Loucy (cell line): ENCODE results near the gene MS4A15.

Experiments
- H2AFZ ChIP-seq: fragments of 200-600 bp; sonication (generic); 2 replicates; pipeline ENCODE4 v1.6.0; 2016; ENCODE audit warnings: antibody characterized with exemption, mild to moderate bottlenecking, low read length, moderate library complexity
- H3F3A ChIP-seq: fragments of 200-600 bp; 2 replicates; pipeline ENCODE4 v1.6.0; 2016; ENCODE audit warnings: antibody characterized with exemption, low read depth, mild to moderate bottlenecking
- H3K27me3 ChIP-seq: fragments of 200-600 bp; sonication (generic); 2 replicates; pipeline ENCODE4 v1.6.1; 2014; ENCODE audit warnings: low read length, mild to moderate bottlenecking; ENCODE audit not compliant: insufficient read depth, poor library complexity, severe bottlenecking
- H3K36me3 ChIP-seq: fragments of 200-600 bp; sonication (generic); 2 replicates; pipeline ENCODE4 v1.6.1; 2016; ENCODE audit warnings: low read length; ENCODE audit not compliant: insufficient read depth
- H3K4me1 ChIP-seq: fragments of 200-600 bp; sonication (generic); 2 replicates; pipeline ENCODE4 v1.5.1; 2014; ENCODE audit warnings: low read length, mild to moderate bottlenecking; ENCODE audit not compliant: insufficient read depth, poor library complexity, severe bottlenecking
- H3K4me2 ChIP-seq: fragments of 200-600 bp; sonication (generic); 2 replicates; pipeline ENCODE4 v1.6.0; 2014; ENCODE audit warnings: antibody characterized with exemption, low read length, low read depth, mild to moderate bottlenecking; ENCODE audit not compliant: poor library complexity, severe bottlenecking
- H3K4me3 ChIP-seq: fragments of 200-600 bp; sonication (generic); 2 replicates; pipeline ENCODE4 v1.5.1; 2014; ENCODE audit warnings: low read length, mild to moderate bottlenecking, mixed read lengths; ENCODE audit not compliant: poor library complexity, severe bottlenecking
- H3K79me2 ChIP-seq: fragments of 200-600 bp; sonication (generic); 2 replicates; pipeline ENCODE4 v1.6.1; 2014; ENCODE audit warnings: low read length; ENCODE audit not compliant: insufficient read depth
- H3K9ac ChIP-seq: fragments of 200-600 bp; sonication (generic); 2 replicates; pipeline ENCODE4 v1.6.0; 2014; ENCODE audit warnings: mild to moderate bottlenecking, low read depth, low read length, moderate library complexity; ENCODE audit not compliant: poor library complexity, severe bottlenecking
- H3K9me2 ChIP-seq: fragments of 200-600 bp; sonication (generic); replicated peaks from 2 replicates; pipeline ENCODE4 v1.6.1; 2016; ENCODE audit warnings: low read depth, low read length, mixed read lengths
- H3K9me3 ChIP-seq: fragments of 200-600 bp; sonication (generic); 2 replicates; pipeline ENCODE4 v1.6.1; 2014; ENCODE audit warnings: mild to moderate bottlenecking, antibody characterized with exemption, low read length, low read depth; ENCODE audit not compliant: insufficient read depth
- H4K20me1 ChIP-seq: fragments of 200-600 bp; sonication (generic); 2 replicates; pipeline ENCODE4 v1.6.0; 2014; ENCODE audit warnings: antibody characterized with exemption, low read length, mild to moderate bottlenecking; ENCODE audit not compliant: insufficient read depth, poor library complexity, severe bottlenecking
- EZH2phosphoT487 ChIP-seq: fragments of 200-600 bp; IDR thresholded peaks from 2 replicates; pipeline ENCODE4 v1.6.1; 2018; ENCODE audit warnings: antibody characterized with exemption, mild to moderate bottlenecking, moderate library complexity, borderline replicate concordance
- TF ChIP-seq, protein P1 (sequence below): fragments of 200-600 bp; sonication (generic); conservative IDR thresholded peaks from 2 replicates; pipeline ENCODE4 v1.5.1; 2014; ENCODE audit warnings: mild to moderate bottlenecking, antibody characterized with exemption, low read length

MS4A15 gene

DNA sequence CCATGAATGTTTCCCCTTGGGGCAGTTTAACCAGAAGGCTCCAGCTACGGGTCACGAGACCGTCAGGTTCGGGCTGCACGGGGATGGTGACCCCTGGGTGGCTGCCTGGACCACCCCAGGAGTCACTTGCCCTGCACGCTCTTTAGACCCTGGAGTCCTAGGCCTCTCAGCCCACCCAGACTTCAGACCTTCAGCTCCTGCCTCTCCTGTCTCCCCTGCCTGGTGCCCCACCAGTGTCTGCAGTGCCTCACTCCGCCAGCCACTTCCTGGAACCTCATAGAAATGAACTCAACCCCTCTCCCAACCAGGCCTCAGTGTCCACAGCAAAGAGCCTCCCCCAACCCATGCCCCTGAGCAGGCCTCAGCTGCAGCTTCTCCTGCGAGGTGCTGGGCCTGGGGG is 16.0 kb downstream of the MS4A15 start:
- no peaks in the 10 kb centered on the region for H4K20me1 ChIP-seq
- H3K36me3 ChIP-seq = no peaks in the 10 kb centered on the region
- no peaks in the 10 kb centered on the region for H3K27me3 ChIP-seq
- H3F3A ChIP-seq = no peaks in the 10 kb centered on the region
- H3K79me2 ChIP-seq = no peaks in the 10 kb centered on the region
- H3K4me2 ChIP-seq = no peak overlapping the region
- peaks cover 5% of the 10 kb centered on the region for H3K4me1 ChIP-seq
- H2AFZ ChIP-seq = no peak overlapping the region
- TF ChIP-seq, protein P1, sequence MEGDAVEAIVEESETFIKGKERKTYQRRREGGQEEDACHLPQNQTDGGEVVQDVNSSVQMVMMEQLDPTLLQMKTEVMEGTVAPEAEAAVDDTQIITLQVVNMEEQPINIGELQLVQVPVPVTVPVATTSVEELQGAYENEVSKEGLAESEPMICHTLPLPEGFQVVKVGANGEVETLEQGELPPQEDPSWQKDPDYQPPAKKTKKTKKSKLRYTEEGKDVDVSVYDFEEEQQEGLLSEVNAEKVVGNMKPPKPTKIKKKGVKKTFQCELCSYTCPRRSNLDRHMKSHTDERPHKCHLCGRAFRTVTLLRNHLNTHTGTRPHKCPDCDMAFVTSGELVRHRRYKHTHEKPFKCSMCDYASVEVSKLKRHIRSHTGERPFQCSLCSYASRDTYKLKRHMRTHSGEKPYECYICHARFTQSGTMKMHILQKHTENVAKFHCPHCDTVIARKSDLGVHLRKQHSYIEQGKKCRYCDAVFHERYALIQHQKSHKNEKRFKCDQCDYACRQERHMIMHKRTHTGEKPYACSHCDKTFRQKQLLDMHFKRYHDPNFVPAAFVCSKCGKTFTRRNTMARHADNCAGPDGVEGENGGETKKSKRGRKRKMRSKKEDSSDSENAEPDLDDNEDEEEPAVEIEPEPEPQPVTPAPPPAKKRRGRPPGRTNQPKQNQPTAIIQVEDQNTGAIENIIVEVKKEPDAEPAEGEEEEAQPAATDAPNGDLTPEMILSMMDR = no peak
- no peak for TF ChIP-seq EZH2phosphoT487
- H3K4me3 ChIP-seq = no peak overlapping the region
- H3K9me3 ChIP-seq = no peaks in the 10 kb centered on the region
- no peaks in the 10 kb centered on the region for H3K9me2 ChIP-seq
- no peak overlapping the region for H3K9ac ChIP-seq

DNA sequence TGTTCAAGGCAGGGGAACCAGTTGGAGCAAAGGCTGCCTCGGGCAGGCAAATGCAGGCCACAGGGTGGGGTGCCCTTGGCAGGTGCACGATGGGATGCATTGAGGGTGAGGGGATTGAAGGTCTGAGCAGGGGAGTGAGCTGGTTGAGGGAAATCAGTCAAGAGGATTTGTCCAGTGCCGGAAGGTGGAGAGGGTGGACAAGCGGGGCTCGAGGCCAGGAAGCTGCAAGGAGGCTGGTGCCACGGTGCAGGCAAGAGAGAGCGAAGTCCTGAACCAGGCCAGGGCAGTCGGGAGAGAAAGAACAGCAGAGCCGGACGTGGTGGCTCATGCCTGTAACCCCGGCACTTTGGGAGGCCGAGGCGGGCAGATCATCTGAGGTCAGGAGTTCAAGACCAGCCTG is 18.1 kb downstream of the MS4A15 start:
- no peaks in the 10 kb centered on the region for H4K20me1 ChIP-seq
- no peak overlapping the region for H3K4me3 ChIP-seq
- peaks cover 5% of the 10 kb centered on the region for H3K4me1 ChIP-seq
- H3K79me2 ChIP-seq = no peaks in the 10 kb centered on the region
- no peaks in the 10 kb centered on the region for H3F3A ChIP-seq
- H3K4me2 ChIP-seq = no peak overlapping the region
- H2AFZ ChIP-seq = no peak overlapping the region
- H3K36me3 ChIP-seq = no peaks in the 10 kb centered on the region
- H3K27me3 ChIP-seq = no peaks in the 10 kb centered on the region
- H3K9ac ChIP-seq = no peak overlapping the region
- H3K9me2 ChIP-seq = no peaks in the 10 kb centered on the region
- no peak for TF ChIP-seq EZH2phosphoT487
- TF ChIP-seq, protein P1 = no peak
- H3K9me3 ChIP-seq = no peaks in the 10 kb centered on the region

DNA sequence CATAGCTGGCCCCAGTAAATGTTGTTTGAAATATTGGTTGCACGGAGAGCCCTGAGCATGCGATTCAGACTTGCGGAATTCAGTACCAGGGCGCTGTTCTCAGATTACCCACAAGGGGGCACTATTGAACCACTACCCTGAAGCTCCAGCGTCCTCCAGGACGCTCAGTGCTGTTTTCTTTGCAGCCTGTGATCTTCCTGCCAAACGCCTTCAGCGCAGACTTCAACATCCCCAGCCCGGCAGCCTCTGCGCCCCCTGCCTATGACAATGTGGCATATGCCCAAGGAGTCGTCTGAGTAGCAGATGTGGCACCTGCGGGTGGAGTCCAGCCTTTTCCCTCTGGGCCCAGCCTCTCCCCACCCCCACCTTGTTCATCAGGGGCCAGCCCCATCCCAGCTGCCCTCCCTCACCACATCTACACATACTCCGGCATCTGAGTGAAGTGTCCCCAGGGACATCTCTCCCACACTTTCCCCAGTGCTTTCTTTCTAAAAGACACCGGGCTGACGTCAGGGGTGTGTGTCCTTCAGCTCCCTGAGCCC is 18.8 kb downstream of the MS4A15 start:
- peaks cover 5% of the 10 kb centered on the region for H3K4me1 ChIP-seq
- no peaks in the 10 kb centered on the region for H3K36me3 ChIP-seq
- no peak for TF ChIP-seq EZH2phosphoT487
- TF ChIP-seq, protein P1 = peak; percentile 96
- no peaks in the 10 kb centered on the region for H3K79me2 ChIP-seq
- H3K4me3 ChIP-seq = no peak overlapping the region
- H4K20me1 ChIP-seq = no peaks in the 10 kb centered on the region
- H3K9me2 ChIP-seq = no peaks in the 10 kb centered on the region
- H3K4me2 ChIP-seq = no peak overlapping the region
- no peaks in the 10 kb centered on the region for H3K9me3 ChIP-seq
- peak overlapping the region; percentile 63 for H2AFZ ChIP-seq
- H3F3A ChIP-seq = no peaks in the 10 kb centered on the region
- no peaks in the 10 kb centered on the region for H3K27me3 ChIP-seq
- H3K9ac ChIP-seq = peak overlapping the region; percentile 35
